ENCODE measurements around the gene APBB2.

DNA sequence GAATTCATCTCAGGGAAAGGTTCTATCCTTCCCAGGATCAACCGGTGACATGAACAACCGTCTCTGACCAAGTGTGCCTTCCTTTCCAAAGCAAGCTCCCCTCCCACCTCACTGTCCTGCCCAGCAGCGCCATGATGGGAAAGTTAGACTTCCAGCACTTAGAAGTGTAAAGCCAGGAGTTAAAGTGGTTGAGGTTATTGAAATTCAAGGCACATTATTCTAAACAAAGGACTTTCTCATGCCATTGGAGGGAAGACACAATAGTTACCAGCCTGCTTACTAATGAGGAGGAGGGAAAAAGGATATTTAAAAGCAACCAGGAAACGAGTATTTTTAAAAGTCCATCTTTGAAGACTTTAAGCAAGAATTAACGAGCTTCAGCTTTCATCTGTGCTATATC is 367.8 kb downstream of the APBB2 start:
- TF ChIP-seq POLR2A (IDR thresholded peaks at IDR 0.05), result no peak
- TF ChIP-seq, protein P1, sequence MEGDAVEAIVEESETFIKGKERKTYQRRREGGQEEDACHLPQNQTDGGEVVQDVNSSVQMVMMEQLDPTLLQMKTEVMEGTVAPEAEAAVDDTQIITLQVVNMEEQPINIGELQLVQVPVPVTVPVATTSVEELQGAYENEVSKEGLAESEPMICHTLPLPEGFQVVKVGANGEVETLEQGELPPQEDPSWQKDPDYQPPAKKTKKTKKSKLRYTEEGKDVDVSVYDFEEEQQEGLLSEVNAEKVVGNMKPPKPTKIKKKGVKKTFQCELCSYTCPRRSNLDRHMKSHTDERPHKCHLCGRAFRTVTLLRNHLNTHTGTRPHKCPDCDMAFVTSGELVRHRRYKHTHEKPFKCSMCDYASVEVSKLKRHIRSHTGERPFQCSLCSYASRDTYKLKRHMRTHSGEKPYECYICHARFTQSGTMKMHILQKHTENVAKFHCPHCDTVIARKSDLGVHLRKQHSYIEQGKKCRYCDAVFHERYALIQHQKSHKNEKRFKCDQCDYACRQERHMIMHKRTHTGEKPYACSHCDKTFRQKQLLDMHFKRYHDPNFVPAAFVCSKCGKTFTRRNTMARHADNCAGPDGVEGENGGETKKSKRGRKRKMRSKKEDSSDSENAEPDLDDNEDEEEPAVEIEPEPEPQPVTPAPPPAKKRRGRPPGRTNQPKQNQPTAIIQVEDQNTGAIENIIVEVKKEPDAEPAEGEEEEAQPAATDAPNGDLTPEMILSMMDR (IDR thresholded peaks at IDR 0.05), result no peak
